ENCODE results near the gene TXNRD2. TPM values are rescaled to one million over a fixed set of nuclear protein-coding genes. Genes with fewer than 3 reads are reported as not detected.

Gene TXNRD2
- total and polyA plus RNA-seq, 2 donors (not counting 1 experiment from before 2014, with no cell fraction given), result 24.8 to 36.2 TPM

DNA sequence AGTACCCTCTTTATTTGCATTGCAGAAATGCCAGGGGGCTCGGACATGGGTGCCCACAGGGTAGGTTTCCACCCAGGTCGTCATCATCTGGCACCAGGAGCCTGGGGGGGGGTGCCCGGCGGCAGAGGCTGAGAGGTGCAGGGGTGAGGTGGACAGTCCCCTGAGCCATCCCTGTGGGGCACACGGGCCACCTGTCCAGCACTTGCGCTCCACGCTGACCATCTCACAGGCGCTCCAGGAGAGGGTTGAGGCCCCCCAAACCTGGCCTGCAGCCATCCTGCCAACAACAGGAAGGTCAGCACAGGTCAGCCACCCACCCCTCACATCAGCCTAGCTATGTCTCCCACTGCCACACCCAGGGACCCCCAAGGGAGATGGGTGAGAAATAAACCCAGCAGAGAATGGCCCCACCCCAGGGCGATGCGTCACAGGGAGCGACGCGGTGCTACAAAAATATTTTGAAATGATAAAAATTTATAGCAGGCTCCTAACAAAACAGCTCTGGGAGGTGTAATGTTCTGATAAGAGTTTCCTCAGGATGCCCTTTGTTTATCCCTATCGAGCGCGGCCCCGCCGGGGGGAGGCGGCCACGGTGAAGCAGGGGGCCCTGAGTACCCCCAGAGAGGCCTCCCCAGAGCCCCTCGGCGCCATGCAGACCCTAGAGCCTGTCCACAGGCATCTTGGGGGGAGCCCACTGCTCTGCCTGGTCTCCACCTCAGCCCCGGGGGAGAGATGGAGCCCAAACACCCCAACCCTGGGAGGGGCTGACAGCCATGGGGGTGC lies 65.9 kb downstream of the TXNRD2 start:
- H3K27me3 ChIP-seq (replicated peaks in 1 of 4; ENCODE audit: control extremely low read depth in 1 of 4, control insufficient read depth in 3 of 4, insufficient read depth in 4 of 4, low read length in 3 of 4), result no peaks in the 10 kb centered on the region
- no peaks in the 10 kb centered on the region for H3K4me1 ChIP-seq (ENCODE audit: control insufficient read depth in 2 of 2, insufficient read depth in 2 of 2, low read length in 2 of 2)
- H3K27me3 Mint-ChIP-seq, result no peaks in the 10 kb centered on the region
- H3K4me3 ChIP-seq (ENCODE audit: control extremely low read depth in 1 of 5, extremely low read depth in 1 of 5, insufficient read depth in 1 of 5, low read depth in 2 of 5, low read length in 4 of 5), result no peak overlapping the region
- 92% methylated on average over 17 of the region's 23 CpGs for WGBS (ENCODE audit: insufficient coverage)
- no peaks in the 10 kb centered on the region for H3K9me3 Mint-ChIP-seq (ENCODE audit: insufficient read depth)
- H3K4me1 Mint-ChIP-seq, result no peaks in the 10 kb centered on the region
- H3K9ac ChIP-seq (ENCODE audit: low read length), result no peak overlapping the region
- H3K27ac Mint-ChIP-seq, result no peak overlapping the region
- no peaks in the 10 kb centered on the region for H4K20me1 ChIP-seq (ENCODE audit: control insufficient read depth, insufficient read depth, low read length, poor library complexity, severe bottlenecking)
- intact Hi-C loops (cut with micrococcal nuclease), result no loop called here
- no peak overlapping the region for H2AFZ ChIP-seq (ENCODE audit: insufficient read depth, low read depth, low read length, poor library complexity, severe bottlenecking)
- no peak overlapping the region for H3K27ac ChIP-seq (ENCODE audit: low read length in 2 of 2)
- no peaks in the 10 kb centered on the region for H3K36me3 ChIP-seq (replicated peaks in 1 of 2; ENCODE audit: control extremely low read depth in 1 of 2, control insufficient read depth in 1 of 2, extremely low read depth in 1 of 2, insufficient read depth in 2 of 2, low read length in 1 of 2)
- H3K4me3 Mint-ChIP-seq, result no peak overlapping the region
- POLR2A ChIA-PET, result no interaction called here
- peaks cover 3% of the 10 kb centered on the region for H3K79me2 ChIP-seq (ENCODE audit: control insufficient read depth, insufficient read depth, low read length)
- DNase-seq (no peak), ATAC-seq (ENCODE audit: low read depth) (no peak)
- TF ChIP-seq, protein P1, sequence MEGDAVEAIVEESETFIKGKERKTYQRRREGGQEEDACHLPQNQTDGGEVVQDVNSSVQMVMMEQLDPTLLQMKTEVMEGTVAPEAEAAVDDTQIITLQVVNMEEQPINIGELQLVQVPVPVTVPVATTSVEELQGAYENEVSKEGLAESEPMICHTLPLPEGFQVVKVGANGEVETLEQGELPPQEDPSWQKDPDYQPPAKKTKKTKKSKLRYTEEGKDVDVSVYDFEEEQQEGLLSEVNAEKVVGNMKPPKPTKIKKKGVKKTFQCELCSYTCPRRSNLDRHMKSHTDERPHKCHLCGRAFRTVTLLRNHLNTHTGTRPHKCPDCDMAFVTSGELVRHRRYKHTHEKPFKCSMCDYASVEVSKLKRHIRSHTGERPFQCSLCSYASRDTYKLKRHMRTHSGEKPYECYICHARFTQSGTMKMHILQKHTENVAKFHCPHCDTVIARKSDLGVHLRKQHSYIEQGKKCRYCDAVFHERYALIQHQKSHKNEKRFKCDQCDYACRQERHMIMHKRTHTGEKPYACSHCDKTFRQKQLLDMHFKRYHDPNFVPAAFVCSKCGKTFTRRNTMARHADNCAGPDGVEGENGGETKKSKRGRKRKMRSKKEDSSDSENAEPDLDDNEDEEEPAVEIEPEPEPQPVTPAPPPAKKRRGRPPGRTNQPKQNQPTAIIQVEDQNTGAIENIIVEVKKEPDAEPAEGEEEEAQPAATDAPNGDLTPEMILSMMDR (IDR thresholded peaks at IDR 0.05), result no peak
- no peak for TF ChIP-seq EZH2 (IDR thresholded peaks at IDR 0.05; ENCODE audit: borderline replicate concordance, insufficient read depth, low read depth, low read length, poor library complexity, severe bottlenecking)
- no peaks in the 10 kb centered on the region for H3K9me3 ChIP-seq (ENCODE audit: control extremely low read depth in 1 of 3, control insufficient read depth in 2 of 3, insufficient read depth in 1 of 3, low read length in 2 of 3)
- CTCF ChIA-PET, result interaction anchor here (0.9 kb wide), 1 partner anchor 36 kb away, joined by 3 read pairs; no protein-coding TSS in a partner anchor
- no peak overlapping the region for H3K4me2 ChIP-seq (replicated peaks; ENCODE audit: low read depth, low read length, poor library complexity, severe bottlenecking)

DNA sequence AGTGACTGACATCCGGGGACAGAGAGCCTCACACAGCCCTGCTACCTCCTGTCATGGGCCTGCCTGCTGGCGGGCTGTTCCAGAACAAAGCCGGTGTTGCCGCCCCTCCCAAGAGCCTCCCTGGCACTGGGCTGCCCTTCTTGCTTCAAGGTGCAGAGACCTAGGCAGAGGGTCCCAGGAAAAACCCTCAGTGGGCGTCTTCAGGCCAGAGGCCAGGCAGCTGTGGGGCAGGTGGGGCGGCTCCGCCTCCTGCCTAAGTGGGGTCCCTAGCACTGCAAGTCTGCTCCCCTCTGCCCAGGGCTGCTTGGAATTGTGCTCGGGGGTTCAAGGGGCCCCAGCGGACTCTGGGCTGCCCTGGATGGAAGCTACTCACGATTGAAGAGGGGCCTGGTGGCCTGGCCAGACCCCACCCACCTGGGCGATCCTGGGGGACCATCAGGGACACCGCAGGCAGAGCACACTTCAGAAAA lies 66.5 kb downstream of the TXNRD2 start:
- TF ChIP-seq, protein P1 (IDR thresholded peaks at IDR 0.05), result no peak
- TF ChIP-seq EZH2 (IDR thresholded peaks at IDR 0.05; ENCODE audit: borderline replicate concordance, insufficient read depth, low read depth, low read length, poor library complexity, severe bottlenecking), result no peak
- Mint-ChIP-seq H3K4me3 (no peak overlapping the region), H3K27ac (no peak overlapping the region)

More for the DNA sequence above, 66.5 kb downstream of the TXNRD2 start:
- H3K9me3 ChIP-seq (ENCODE audit: control extremely low read depth in 1 of 3, control insufficient read depth in 2 of 3, insufficient read depth in 1 of 3, low read length in 2 of 3), result no peaks in the 10 kb centered on the region
- no peaks in the 10 kb centered on the region for H3K9me3 Mint-ChIP-seq (ENCODE audit: insufficient read depth)
- intact Hi-C loops (cut with micrococcal nuclease), result no loop called here
- H3K9ac ChIP-seq (ENCODE audit: low read length), result no peak overlapping the region
- no peak overlapping the region for H3K4me2 ChIP-seq (replicated peaks; ENCODE audit: low read depth, low read length, poor library complexity, severe bottlenecking)
- H3K4me1 Mint-ChIP-seq, result no peaks in the 10 kb centered on the region
- H3K27me3 ChIP-seq (replicated peaks in 1 of 4; ENCODE audit: control extremely low read depth in 1 of 4, control insufficient read depth in 3 of 4, insufficient read depth in 4 of 4, low read length in 3 of 4), result no peaks in the 10 kb centered on the region
- no peaks in the 10 kb centered on the region for H3K36me3 ChIP-seq (replicated peaks in 1 of 2; ENCODE audit: control extremely low read depth in 1 of 2, control insufficient read depth in 1 of 2, extremely low read depth in 1 of 2, insufficient read depth in 2 of 2, low read length in 1 of 2)
- H2AFZ ChIP-seq (ENCODE audit: insufficient read depth, low read depth, low read length, poor library complexity, severe bottlenecking), result no peak overlapping the region
- ChIA-PET CTCF (interaction anchor here (0.9 kb wide), 1 partner anchor 37 kb away, joined by 3 read pairs; no protein-coding TSS in a partner anchor), POLR2A (no interaction called here)
- H3K27me3 Mint-ChIP-seq, result no peaks in the 10 kb centered on the region
- H3K27ac ChIP-seq (ENCODE audit: low read length in 2 of 2), result no peak overlapping the region
- no peaks in the 10 kb centered on the region for H3K4me1 ChIP-seq (ENCODE audit: control insufficient read depth in 2 of 2, insufficient read depth in 2 of 2, low read length in 2 of 2)
- DNase-seq (no peak), ATAC-seq (ENCODE audit: low read depth) (no peak)
- WGBS (ENCODE audit: insufficient coverage), result 94% methylated on average over 12 of the region's 12 CpGs
- H3K4me3 ChIP-seq (ENCODE audit: control extremely low read depth in 1 of 5, extremely low read depth in 1 of 5, insufficient read depth in 1 of 5, low read depth in 2 of 5, low read length in 4 of 5), result no peak overlapping the region
- H4K20me1 ChIP-seq (ENCODE audit: control insufficient read depth, insufficient read depth, low read length, poor library complexity, severe bottlenecking), result no peaks in the 10 kb centered on the region
- peaks cover 3% of the 10 kb centered on the region for H3K79me2 ChIP-seq (ENCODE audit: control insufficient read depth, insufficient read depth, low read length)
